ENCODE measurements around the gene IFNAR1. TPM values are rescaled to one million over a fixed set of nuclear protein-coding genes. Genes with fewer than 3 reads are reported as not detected.

IFNAR1 gene
- total and polyA plus RNA-seq, 2 of the 4 experiments (the other 2 are of a cell fraction), result 7.8 to 9.9 TPM

DNA sequence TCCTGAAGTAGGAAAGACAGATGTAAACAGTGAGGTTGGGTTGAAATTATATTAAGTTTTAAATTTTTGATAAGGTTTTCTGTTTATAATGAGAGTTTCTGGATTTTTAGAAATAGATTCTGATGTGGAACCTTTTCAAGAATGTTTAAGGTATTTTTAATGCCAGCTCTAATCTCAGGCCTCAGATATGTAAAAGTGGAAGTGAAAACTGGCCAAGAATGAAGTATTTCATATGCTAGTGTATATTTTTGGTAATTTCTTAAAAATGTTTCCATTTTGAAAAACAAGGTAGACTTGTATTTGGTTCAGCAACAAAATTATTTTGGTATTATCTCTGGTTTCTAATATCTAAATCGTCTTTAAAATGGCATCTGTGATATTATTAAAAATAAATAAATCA is 14.4 kb downstream of the IFNAR1 start:
- TF ChIP-seq MAZ (IDR thresholded peaks at IDR 0.05; ENCODE audit: borderline replicate concordance, low read depth, low read length) (no peak), CHD1 (IDR thresholded peaks at IDR 0.05; ENCODE audit: low read depth, low read length) (no peak), NFE2L2 (IDR thresholded peaks at IDR 0.05; ENCODE audit: low read depth, low read length) (no peak), RFX5 (IDR thresholded peaks at IDR 0.05; ENCODE audit: low read depth, low read length) (no peak), SMC3 (IDR thresholded peaks at IDR 0.05; ENCODE audit: low read depth, low read length) (no peak), POLR2A (IDR thresholded peaks at IDR 0.05; ENCODE audit: low read depth, low read length) (no peak), BHLHE40 (IDR thresholded peaks at IDR 0.05; ENCODE audit: low read depth, low read length) (no peak)
- TF ChIP-seq, protein P1, sequence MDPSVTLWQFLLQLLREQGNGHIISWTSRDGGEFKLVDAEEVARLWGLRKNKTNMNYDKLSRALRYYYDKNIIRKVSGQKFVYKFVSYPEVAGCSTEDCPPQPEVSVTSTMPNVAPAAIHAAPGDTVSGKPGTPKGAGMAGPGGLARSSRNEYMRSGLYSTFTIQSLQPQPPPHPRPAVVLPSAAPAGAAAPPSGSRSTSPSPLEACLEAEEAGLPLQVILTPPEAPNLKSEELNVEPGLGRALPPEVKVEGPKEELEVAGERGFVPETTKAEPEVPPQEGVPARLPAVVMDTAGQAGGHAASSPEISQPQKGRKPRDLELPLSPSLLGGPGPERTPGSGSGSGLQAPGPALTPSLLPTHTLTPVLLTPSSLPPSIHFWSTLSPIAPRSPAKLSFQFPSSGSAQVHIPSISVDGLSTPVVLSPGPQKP (IDR thresholded peaks at IDR 0.05; ENCODE audit: borderline replicate concordance, low read depth, low read length), result no peak
- TF ChIP-seq, protein P2, sequence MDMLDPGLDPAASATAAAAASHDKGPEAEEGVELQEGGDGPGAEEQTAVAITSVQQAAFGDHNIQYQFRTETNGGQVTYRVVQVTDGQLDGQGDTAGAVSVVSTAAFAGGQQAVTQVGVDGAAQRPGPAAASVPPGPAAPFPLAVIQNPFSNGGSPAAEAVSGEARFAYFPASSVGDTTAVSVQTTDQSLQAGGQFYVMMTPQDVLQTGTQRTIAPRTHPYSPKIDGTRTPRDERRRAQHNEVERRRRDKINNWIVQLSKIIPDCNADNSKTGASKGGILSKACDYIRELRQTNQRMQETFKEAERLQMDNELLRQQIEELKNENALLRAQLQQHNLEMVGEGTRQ (IDR thresholded peaks at IDR 0.05; ENCODE audit: low read depth, low read length), result no peak
- no peak overlapping the region for H3K9ac ChIP-seq (ENCODE audit: low read depth, low read length)
- H4K5ac ChIP-seq (ENCODE audit: low read depth, low read length), result no peak overlapping the region
- H2BK20ac ChIP-seq (ENCODE audit: low read depth, low read length), result no peak overlapping the region
- no TSS peak for BruUV-seq (replicated peaks)
- no peak overlapping the region for H2BK15ac ChIP-seq (ENCODE audit: low read depth, low read length)
- H2AFZ ChIP-seq (replicated peaks; ENCODE audit: low read length, poor library complexity), result no peak overlapping the region
- peaks cover 6% of the 10 kb centered on the region for H3K4me1 ChIP-seq (ENCODE audit: control insufficient read depth, insufficient read depth, low read length)
- H3K4ac ChIP-seq (ENCODE audit: low read depth, low read length), result no peak overlapping the region
- intact Hi-C loops (cut with micrococcal nuclease) (loop anchor here (1.0 to 5.0 kb wide), 2 partner anchors 33 kb away; no protein-coding TSS in a partner anchor), in situ Hi-C loops (cut with MboI; ENCODE audit: low sequenced_read_pairs) (no loop called here), dilution Hi-C loops (cut with HindIII; ENCODE audit: low sequenced_read_pairs, unreplicated experiment) (no loop called here)
- no peak overlapping the region for H2AK5ac ChIP-seq (ENCODE audit: low read depth, low read length)
- H3K4me3 ChIP-seq (ENCODE audit: insufficient read depth, low read depth, low read length), result no peak overlapping the region
- no peak for ATAC-seq (ENCODE audit: low read depth)
- no peak overlapping the region for H3K23ac ChIP-seq (ENCODE audit: low read depth, low read length)
- H2BK120ac ChIP-seq (ENCODE audit: low read depth, low read length), result no peak overlapping the region
- H3K4me2 ChIP-seq (ENCODE audit: low read depth, low read length), result no peak overlapping the region
- H4K20me1 ChIP-seq (ENCODE audit: insufficient read depth, low read length), result peaks cover 6% of the 10 kb centered on the region
- no peak overlapping the region for H3K56ac ChIP-seq (ENCODE audit: extremely low read depth, insufficient read depth, low read length)
- no peaks in the 10 kb centered on the region for H3K9me3 ChIP-seq (ENCODE audit: control insufficient read depth, insufficient read depth, low read length)
- ChIA-PET POLR2A (ENCODE audit: unreplicated experiment) (no interaction called here), CTCF (no interaction called here)
- H4K8ac ChIP-seq (ENCODE audit: low read depth in 2 of 2, low read length in 2 of 2), result no peak overlapping the region
- DNase-seq, result no peak
- no peaks in the 10 kb centered on the region for H3K27me3 ChIP-seq (ENCODE audit: control insufficient read depth, insufficient read depth, low read length)
- H3K18ac ChIP-seq (ENCODE audit: low read depth, low read length), result no peak overlapping the region
- H2BK5ac ChIP-seq (ENCODE audit: low read depth, low read length, poor library complexity, severe bottlenecking), result no peak overlapping the region
- no peak overlapping the region for H3K14ac ChIP-seq (replicated peaks; ENCODE audit: low read depth, low read length)
- peaks cover 4% of the 10 kb centered on the region; the same call in 1 of the 2 replicates for H3K9me1 ChIP-seq (ENCODE audit: insufficient read depth, low read length)
- H4K91ac ChIP-seq (ENCODE audit: insufficient read depth, low read depth, low read length), result no peak overlapping the region
- WGBS, 2 experiments (ENCODE audit: extremely low coverage in 2 of 2, insufficient read length in 1 of 2), result no CpG with 5 or more reads among the region's 1 CpG
- peaks cover 6 to 16% of the 10 kb centered on the region in 2 experiments for H3K79me1 ChIP-seq (ENCODE audit: low read depth in 1 of 2, low read length in 2 of 2)
- peaks cover 5% of the 10 kb centered on the region for H3K36me3 ChIP-seq (ENCODE audit: control insufficient read depth, insufficient read depth, low read length)
- no peak overlapping the region for H3K27ac ChIP-seq (ENCODE audit: insufficient read depth, low read length)
- no peak overlapping the region for H2AK9ac ChIP-seq (replicated peaks; ENCODE audit: low read depth, low read length, poor library complexity)

Data from IMR-90 (cell line).